Measurements from ENCODE around the gene NAP1L1.
A peak's percentile ranks its signal among the peaks of the same experiment; 100 is the strongest.

NAP1L1 gene

DNA sequence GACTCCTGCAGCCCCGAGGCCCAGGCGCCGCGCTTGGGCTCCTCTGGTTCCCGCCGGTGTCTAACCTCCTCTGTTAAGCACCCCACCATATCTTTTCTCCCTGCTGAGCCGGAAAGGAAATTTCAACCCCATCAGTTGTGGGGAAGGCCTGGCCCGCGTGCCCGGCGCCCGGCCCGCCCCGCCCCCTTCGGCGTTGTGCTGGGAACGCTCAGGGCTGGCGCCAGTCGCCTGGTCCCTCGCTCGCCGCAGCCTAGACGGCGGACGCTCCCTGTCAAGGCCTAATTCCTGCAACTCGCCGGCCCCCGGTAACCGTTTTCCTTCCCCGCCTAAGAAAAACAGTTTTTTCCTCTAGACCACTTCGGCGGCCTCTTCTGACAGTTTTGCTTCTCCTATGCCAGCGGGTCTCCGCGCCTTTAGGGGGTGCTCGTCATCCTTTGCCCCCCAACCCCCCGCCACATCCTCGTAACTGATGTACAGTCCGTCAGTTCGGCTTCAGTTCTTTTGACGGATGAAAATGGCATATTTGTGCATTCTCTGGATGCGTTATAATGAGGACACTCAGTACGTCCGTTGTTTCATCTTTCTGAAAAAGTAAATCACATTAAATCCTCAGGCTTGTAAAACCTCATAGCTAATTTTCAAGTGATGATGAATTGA is 506 bp upstream of the NAP1L1 start:
- no peak for DNase-seq (ENCODE audit: low read depth)

DNA sequence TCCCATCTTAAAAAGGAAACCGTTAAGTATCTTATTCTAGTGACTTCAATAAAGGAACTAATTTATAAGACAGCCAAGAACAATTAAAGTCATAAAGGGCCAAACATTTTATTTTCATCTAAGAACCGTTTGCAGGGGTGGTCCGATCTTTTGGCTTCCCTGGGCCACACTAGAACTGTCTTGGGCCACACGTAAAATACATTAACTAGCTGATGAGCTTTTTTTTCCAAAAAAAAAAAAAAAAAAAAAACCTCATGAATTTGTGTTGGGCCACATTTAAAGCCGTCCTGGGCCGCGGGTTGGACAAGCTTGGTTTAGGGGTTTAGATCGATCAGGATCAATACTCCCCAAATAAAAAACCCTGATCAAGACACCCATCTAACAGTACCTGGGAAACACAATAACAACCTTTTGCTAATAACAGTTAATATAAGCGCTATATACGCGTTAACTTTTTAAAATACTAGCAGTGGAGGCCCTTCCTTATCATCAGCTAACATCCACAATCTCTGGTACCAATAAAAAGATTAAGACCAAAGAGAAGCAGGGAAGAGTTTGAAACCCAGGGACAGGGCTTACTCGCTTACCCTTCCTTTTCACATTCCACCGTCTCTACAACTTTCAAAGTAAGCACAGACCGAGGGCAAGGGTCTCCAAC is 1.1 kb downstream of the NAP1L1 start:
- DNase-seq (ENCODE audit: low read depth): no peak

DNA sequence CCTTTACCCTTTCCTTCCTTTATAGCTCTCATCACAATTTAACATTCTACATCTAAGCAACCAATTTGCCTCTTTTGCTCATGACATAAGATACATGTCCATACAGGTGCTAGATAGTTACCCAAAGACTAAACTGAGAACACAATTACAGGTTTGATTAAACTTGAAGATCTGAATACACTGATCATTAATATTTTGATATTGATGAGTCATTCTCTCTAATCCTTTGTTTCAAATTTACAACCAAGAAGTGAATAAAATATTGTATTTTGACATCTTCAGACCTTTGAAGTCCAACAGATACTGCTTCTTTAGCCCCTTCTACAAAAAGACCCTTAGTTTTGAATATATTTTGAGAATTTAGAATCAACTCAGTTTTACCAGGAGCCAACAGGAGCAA is 2.6 kb downstream of the NAP1L1 start:
- no peak for DNase-seq (ENCODE audit: low read depth)

DNA sequence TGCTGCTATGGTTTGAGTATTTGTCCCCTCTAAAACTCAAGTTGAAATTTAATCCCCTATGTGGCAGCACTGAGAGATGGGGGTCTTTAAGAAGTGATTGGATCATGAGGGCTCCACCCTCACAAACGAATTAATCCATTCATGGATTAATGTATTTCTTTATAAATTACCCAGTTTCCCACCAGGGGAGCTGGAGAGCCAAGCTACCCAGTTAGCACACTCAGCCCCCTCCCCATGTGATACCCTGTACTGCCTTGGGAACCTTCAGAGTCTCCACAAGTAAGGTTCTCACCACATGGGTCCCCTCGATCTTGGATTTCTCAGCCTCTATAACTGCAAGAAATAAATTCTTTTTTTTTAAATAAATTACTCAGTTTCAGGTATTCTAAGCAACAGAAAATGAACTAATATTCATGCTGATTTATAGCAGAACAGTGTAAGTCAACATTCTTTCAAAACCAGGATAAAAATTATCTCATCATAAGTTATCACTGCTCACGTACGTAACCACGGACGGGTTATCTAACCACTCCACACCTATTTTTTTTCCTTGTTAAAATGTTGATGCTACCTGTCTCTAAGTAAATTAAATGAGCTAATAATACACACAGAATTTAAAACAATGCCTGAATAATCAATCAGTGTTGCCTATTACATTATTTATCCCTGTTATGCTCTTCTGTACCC is 3.6 kb downstream of the NAP1L1 start:
- no peak for DNase-seq (ENCODE audit: low read depth)

DNA sequence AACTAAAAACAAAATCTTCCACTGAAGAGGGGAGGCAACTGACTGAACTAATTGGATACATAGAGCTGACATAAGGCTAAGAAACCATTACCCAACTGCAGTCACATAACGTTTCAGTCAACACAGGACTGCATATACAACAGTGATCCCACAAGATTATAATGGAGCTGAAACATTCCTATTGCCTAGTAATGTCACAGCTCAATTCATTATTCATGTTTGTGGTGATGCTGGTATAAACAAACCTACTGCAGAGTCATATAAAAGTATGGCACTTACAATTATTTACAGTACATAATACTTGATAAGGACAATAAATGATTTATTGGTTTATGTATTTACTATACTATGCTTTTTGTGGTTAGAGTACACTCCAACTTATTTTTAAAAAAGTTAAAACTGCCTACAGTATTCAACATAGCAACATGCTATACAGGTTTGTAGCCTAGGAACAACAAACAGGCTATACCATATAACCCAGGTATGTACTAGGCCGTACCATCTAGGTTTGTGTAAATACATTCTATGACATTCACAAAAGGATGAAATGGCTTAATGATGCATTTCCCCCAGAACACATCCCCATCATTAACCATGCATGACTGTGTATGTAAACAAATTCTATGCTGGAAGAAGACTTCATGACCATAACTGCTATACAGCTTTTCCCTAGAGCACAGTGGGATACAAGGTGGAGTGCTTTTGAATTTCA is 4.3 kb downstream of the NAP1L1 start:
- peak; percentile 48 for DNase-seq (ENCODE audit: low read depth)

DNA sequence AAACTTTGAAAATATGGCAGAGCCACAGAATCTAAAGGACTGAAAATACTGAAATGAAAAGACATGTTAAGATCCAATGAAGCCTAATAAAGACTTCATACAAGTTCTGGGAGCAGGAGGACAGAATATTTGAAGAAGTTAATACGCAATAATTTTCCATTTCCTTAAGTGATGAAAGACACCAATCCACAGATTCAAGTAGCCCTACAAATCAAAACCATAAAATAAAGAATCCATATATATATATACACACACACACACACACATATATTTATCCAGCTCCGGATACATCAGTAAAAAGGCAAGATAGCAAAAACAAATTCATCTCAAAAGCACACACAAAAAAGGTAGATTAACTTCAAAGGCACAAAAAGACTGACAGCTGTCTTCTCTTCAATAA is 5.7 kb downstream of the NAP1L1 start:
- no peak for DNase-seq (ENCODE audit: low read depth)

DNA sequence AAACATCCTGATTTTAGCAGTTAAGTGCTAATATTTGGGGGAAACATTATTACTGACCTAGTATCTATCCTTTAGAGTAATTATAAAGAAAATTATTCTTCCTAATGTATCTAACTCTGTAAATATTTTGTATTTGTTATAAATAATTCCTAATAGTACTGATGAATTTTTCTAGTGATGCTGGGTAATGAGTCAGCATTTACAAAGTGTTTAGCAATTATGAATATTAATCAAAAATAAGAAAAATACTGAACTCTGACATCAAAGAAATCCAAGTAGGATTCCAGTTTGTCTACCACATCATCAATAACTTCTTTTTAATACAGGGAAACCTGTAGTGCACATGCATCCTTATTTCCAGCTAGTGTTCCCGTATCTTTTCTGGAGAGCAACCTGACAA is 9.0 kb downstream of the NAP1L1 start:
- no peak for DNase-seq (ENCODE audit: low read depth)

DNA sequence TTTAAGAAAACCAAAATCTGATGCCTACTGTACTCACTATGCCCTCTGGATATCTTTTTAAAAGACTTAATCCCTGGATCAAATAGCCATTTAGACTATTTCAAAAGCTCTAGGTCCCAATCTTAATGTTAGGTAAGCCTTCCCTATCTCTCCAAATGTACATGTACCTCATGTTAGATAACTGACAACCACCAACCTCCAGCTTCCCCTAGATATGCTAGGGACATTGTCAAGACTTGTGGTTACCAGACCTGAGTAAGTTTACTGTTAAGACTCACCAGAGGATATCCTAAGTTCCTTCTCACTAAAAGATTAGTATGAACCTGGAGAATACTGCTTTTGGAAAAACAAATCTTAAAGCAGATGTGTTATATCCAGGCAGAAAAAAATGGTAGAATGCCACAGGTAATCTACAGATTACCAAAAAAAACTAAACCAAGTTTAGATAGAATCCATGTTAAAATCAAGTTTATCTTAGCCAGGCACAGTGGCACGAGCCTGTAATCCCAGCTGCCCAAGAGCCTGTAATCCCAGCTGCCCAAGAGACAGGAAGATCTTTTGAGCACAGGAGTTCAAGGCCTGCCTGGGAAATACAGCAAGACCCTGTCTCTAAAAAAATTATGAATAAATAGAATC is 9.7 kb downstream of the NAP1L1 start:
- no peak for DNase-seq (ENCODE audit: low read depth)

DNA sequence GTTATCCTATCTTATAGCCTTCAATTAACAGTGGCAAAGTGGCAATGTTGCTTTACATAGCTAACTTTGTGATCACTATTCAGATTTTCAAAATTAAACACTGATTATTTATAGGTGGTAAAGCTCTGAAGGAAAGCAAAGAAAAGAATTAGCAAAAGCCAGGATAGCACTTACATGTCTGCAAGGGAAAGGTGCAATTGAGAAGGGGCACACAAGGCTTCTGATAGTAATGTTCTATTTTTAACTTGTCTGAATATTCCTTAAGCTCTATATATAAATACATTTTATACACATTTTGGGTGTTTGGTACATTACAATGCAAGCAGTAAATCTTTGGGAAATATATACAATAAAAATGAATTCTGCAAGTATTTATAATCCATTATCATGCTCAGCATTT is 10.9 kb downstream of the NAP1L1 start:
- DNase-seq (ENCODE audit: low read depth): no peak

DNA sequence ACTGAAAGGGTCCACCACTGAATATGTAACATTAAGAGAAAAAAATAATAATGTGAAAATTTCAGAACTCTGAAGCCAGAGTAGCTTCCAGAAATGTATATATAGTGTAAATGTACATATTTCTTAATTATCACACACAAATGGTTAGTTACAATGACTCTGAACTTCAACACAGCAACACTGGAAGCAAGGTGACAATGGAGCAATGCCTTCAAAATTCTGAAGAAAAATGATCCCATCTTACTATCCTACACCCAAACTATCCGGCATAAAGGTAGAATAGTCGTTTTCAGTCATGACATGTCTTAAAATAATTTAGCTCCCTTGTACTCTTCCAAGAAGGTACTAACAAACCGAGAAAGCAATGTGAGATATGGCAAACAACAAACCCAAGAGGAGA is 11.9 kb downstream of the NAP1L1 start:
- DNase-seq (ENCODE audit: low read depth): no peak

DNA sequence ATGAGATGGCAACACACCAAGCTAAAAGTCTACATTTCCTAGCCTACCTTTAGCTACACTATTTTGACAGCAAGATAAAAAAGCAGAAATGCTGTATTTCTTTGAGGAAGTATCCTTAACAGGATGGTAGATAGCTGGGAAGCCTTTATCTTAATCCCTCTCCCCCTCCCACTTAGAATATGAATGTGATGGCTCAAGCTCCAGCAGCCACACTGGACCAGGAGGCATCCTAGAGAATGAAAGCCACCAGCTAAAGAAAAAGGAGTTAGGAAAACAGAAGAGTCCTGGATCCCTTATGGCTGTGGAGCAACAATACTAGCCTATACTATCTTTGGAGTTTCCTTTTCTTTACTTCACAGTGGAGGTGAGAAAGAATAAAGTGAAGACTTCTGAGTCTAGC is 15.1 kb downstream of the NAP1L1 start:
- no peak for DNase-seq (ENCODE audit: low read depth)

DNA sequence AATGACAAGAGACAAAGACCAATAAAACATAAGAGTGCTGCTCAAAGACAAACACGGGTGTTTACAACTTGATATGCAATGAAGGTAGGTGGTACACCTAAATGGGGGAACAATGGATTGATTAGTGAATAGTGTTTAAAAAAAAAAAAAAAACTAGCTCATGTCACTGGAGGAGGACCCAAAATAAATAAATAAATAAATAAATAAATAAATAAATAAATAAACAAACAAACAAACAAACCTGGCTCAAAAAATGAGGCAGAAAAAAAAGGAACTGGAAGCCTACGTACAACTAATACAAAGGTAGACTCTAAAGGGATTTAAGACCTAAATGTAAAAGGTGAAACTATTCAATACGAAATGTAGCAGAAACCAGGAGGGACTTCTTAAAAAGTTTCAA is 18.6 kb downstream of the NAP1L1 start:
- DNase-seq (ENCODE audit: low read depth): no peak

DNA sequence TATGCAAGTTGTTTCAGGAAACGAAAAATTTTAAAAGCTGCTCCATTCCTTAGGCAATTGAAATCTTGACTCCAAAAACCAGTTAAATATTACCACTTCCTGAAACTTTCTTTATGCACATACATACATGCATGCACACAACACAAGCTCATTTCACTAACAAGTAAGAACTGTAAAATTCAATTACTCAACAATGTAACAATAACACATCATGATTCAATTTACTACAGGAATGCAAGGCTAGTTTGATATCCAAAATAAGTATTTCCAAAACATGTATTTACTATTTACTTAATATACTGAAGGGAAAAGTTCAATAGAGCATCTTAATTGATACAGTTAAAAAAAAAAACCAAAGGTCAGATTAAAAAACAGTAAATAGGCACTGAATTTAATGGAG is 19.6 kb downstream of the NAP1L1 start:
- no peak for DNase-seq (ENCODE audit: low read depth)

DNA sequence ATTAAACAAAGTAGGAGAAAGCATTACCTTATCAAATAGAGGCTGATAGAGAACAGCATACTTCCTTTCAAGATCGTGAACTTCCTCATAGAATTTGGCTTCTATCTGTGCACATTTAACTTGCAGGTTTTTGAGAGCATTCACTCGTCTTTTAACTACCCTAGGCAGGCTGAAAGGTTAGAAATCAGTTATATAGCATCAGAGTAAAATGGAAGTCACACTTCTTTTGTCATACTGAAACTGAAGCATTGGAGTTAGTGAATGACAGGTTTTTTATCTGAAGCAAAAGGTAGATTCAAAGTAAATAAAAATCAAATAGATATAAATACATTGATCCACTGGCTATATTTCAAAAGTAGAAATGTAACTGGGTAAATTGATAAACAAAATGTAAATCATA is 24.4 kb downstream of the NAP1L1 start:
- no peak for DNase-seq (ENCODE audit: low read depth)

DNA sequence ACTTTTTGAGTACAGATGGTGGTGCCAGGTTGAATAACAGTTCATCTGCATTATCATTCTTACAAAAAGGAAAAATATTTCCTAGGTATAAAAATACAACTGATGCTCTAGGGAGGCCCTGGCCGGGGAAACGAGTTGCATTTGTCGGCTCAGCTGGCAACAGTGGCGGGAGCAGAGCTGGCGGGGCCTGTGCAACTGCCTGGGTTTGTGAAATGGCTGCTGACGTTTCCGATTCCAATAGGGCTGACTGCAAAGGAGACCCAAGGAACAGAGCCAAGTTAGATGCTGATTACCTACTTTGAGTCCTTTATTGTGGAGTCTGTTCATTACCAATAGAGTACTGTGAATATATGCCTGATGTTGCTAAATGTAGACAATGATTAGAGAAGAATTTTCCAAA is 27.2 kb downstream of the NAP1L1 start:
- DNase-seq (ENCODE audit: low read depth): no peak

DNA sequence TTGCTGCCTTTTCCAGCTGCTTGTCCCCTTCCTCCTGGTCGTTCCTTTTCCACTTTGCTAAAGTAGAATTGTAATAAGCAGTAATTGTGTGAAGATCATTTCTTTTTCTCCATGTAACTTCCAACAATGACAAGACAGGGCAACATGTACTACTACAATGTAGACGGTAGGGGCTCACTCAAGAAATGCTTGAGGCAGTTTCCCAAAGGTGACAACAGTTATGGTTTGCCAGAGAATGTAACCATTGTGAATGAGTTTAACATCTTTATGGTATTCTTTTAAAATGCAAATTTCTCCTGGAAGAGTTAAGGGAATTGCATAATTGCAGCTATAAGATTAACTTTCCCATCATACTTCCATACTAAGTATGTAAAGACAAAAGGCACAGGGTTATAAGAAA is 29.1 kb downstream of the NAP1L1 start:
- DNase-seq (ENCODE audit: low read depth): no peak

DNA sequence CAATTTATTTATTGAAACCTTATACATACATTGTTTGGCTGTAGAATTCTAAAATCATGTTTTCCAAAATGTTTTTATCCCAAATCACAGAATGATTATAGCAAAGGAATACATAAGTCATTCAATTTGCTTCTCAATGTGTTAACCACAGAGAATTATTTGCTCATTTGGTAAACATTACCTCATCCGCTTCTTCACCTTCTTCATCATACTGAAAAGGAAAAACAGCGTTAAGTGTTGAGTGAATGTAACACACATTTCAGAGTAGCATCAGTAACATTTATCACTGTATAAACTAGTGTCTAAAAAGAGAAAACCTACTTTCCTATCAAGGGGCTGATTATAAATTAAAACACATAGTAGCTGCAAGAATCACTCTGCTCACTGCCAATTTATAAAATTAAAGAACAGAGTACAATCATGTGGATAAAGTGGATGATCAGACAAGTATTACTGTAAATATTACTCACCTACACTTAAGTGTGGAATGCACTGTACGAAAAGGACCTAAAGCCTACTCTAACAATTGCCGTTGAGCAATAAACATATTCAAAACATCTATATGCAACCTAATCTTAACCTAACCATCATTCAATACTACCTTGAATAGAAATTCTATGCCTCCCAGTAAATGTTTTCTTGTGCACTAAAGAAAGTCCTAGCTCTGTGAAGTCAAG is 34.8 kb downstream of the NAP1L1 start:
- no peak for DNase-seq (ENCODE audit: low read depth)

DNA sequence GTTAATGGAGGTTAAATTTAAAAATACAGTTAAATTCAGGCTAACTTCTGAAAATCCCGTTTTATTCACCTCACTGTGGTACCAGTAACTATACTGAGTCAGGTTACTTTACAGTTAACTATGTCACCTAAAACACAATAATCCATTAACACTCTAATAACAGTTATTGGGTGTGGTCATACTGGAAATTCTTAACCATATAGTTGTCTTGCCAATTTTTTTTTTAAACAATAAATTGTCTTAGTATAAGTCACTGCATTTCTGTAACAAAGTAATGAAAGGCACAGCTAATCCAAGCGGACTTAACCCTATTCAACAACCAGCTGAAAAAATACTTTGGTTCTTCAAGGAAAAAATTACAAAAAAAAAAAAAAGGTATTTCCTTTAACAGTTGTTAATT is 36.7 kb downstream of the NAP1L1 start:
- no peak for DNase-seq (ENCODE audit: low read depth)

DNA sequence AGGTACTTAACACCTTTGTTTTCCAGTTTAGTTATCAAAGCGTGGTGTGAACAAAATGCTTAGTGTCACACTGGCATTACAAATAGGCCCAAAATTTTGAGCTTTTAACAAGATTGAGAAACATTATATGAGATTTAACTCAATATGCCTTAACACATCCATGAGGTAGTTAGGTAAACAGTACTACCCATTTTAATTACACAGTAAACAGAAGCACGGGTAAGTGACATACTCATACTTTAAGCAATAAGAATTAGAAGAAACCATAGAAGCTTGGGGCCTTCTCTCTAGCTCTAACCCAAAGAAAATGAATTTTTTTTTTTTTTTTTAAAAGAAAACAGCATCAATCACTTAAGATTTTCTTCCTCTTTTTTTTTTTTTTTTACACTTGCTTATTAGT is 37.4 kb downstream of the NAP1L1 start:
- DNase-seq (ENCODE audit: low read depth): no peak

DNA sequence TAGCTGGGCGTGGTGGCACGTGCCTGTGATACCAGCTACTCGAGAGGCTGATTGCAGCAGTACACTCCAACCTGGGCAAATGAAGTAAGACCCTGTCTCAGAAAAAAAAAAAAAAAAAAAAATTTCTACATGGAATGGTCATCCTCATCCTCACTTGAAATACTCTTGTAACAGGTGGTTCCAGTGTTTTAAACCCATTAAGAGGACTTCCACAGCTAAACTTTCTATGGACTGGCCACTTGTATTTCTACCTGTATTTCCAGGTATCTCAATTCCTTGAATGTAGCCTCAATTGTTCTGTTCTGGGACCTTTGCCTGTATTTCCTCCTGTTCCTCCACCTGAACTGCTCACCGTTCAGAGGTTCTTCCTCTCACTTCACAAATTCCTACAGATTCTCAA is 41.1 kb downstream of the NAP1L1 start:
- no peak for DNase-seq (ENCODE audit: low read depth)

DNA sequence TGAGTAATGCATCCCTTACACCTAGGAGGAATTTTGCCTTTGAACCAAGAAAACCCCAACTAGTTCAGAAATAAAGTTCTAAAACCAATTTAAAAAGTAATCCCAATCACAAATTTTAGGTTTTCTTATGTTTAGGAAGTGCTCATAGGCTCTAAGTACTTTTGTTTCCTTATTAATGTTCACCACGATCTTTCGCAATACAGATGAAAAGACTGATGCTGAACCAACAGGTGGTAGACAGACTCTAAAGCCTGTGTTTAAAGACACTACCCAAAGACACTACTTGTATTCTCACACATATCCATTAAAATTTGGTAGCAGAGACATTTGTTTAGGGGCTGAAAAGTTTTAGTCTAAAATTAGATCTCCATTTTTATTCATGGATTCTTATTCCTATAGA is 42.3 kb downstream of the NAP1L1 start:
- no peak for DNase-seq (ENCODE audit: low read depth)

DNA sequence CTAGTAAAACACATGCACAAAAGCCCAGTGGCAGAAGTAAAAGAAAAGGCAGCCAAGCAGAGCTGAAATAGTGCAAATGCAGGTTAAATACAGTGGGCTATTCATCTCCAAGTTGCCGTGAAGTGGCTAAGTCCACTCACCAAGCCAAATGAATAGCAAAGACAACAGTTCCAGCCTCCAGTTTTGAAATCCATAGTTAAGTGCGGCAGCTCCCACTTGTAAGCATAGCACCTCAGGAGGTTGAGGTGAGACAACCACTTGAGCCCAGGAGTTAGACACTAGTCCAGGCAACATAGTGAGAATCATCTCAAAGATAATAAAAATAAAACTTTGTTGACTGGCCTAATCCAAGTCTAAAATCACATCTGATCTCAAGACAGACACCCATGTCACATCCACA is 43.1 kb downstream of the NAP1L1 start:
- DNase-seq (ENCODE audit: low read depth): no peak
